Muscle of back (tissue), 10 donors: ENCODE measurements around the gene USP13. TPM values are rescaled to one million over a fixed set of nuclear protein-coding genes. Genes with fewer than 3 reads are reported as not detected.

Experiments used
- polyA plus RNA-seq, 10 donors: library from polyadenylated mRNA; unstranded; fragments of 120-200 nt; gene quantifications; one replicate each; pipeline ENCODE4 v1.2.1, GENCODE V29; 2013; ENCODE audit not compliant: insufficient read length in 10 of 10

USP13 gene
- polyA plus RNA-seq, 10 donors, result 28.3 to 56.1 (median 43.1) TPM

Other genes with a start within 250 kb of the USP13 start
- 10 to 100 TPM; 30.9 to 43.8 (median 35.4) TPM for gene GNB4, start 201.6 kb upstream of the USP13 start, polyA plus RNA-seq
- gene ACTL6A, start 90.1 kb upstream of the USP13 start, polyA plus RNA-seq, result 10 to 100 TPM; 35.2 to 61.4 (median 43.6) TPM
- gene MRPL47, start 48.4 kb upstream of the USP13 start, polyA plus RNA-seq, result 10 to 100 TPM; 39.6 to 46.2 (median 45.2) TPM
- gene NDUFB5, start 48.2 kb upstream of the USP13 start, polyA plus RNA-seq, result 100 to 1,000 TPM; 170 to 234 (median 201) TPM